Measurements from ENCODE around the gene TAF1A.

GRCh38 chr1:222586842-222587241 lies 2.9 kb downstream of the TAF1A start:
- TF ChIP-seq CTCF (conservative IDR thresholded peaks at IDR 0.05; ENCODE audit: low read length) (no peak), EZH2phosphoT487 (IDR thresholded peaks at IDR 0.05; ENCODE audit: borderline replicate concordance, low read depth, low read length) (no peak)
